ENCODE data around the gene GALNT7. TPM values are rescaled to one million over a fixed set of nuclear protein-coding genes. Genes with fewer than 3 reads are reported as not detected.
A peak's percentile ranks its signal among the peaks of the same experiment; 100 is the strongest.

The GALNT7 gene
- polyA plus RNA-seq, 1 donor from 2014 or later, result 15.0 TPM

DNA sequence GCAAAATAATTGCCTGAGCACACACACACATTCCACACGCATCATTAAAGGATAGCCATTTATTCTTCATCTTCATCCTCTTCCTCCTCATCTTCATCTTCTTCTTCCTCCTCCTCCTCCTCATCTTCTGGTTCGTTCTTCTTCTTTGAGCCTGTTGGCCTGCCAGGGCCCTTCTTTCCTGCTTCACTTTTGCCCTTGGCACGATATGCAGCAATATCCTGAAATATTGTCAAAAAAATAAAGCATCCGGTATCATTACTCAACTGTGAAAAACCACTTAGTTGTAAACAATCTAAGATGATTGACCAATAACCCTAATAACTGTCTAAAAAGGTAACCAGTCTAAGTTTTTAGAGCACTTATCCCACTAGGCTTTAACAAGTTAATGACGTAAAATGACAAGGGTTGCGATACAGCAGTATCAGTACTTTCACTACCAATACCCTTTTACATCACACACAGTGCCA is 163.4 kb downstream of the GALNT7 start:
- Histone ChIP-seq H3K36me3 (ENCODE audit: insufficient read depth, low read length) (peaks cover 6% of the 10 kb centered on the region), H4K20me1 (ENCODE audit: insufficient read depth) (no peaks in the 10 kb centered on the region), H3F3A (ENCODE audit: insufficient read depth, low read length, poor library complexity, severe bottlenecking) (peaks cover 10% of the 10 kb centered on the region), H3K79me2 (replicated peaks; ENCODE audit: insufficient read depth, low read length) (peaks cover 31% of the 10 kb centered on the region), H3K9ac (ENCODE audit: low read length) (no peak overlapping the region), H3K27ac (ENCODE audit: low read length) (no peak overlapping the region), H3K27me3 (ENCODE audit: insufficient read depth, low read depth, low read length) (no peaks in the 10 kb centered on the region), H3K4me3 (ENCODE audit: low read length) (peak overlapping the region; percentile 93), H3K9me2 (ENCODE audit: insufficient read depth, low read length) (no peaks in the 10 kb centered on the region), H2AFZ (ENCODE audit: low read depth, low read length) (no peak overlapping the region), H3K4me2 (ENCODE audit: low read length) (peak overlapping the region; percentile 84), H3K9me3 (ENCODE audit: low read length) (no peaks in the 10 kb centered on the region)
- TF ChIP-seq POLR2AphosphoS5 (IDR thresholded peaks at IDR 0.05) (no peak), MXI1 (conservative IDR thresholded peaks at IDR 0.05; ENCODE audit: poor library complexity, severe bottlenecking) (no peak), EZH2 (IDR thresholded peaks at IDR 0.05; ENCODE audit: borderline replicate concordance, insufficient read depth, low read length, poor library complexity, severe bottlenecking) (no peak), SMC3 (conservative IDR thresholded peaks at IDR 0.05; ENCODE audit: poor library complexity) (no peak), TAF1 (IDR thresholded peaks at IDR 0.05; ENCODE audit: low read depth) (no peak), RAD21 (conservative IDR thresholded peaks at IDR 0.05) (no peak), EP300 (conservative IDR thresholded peaks at IDR 0.05; ENCODE audit: poor library complexity, severe bottlenecking) (no peak)
- TF ChIP-seq, protein P1, sequence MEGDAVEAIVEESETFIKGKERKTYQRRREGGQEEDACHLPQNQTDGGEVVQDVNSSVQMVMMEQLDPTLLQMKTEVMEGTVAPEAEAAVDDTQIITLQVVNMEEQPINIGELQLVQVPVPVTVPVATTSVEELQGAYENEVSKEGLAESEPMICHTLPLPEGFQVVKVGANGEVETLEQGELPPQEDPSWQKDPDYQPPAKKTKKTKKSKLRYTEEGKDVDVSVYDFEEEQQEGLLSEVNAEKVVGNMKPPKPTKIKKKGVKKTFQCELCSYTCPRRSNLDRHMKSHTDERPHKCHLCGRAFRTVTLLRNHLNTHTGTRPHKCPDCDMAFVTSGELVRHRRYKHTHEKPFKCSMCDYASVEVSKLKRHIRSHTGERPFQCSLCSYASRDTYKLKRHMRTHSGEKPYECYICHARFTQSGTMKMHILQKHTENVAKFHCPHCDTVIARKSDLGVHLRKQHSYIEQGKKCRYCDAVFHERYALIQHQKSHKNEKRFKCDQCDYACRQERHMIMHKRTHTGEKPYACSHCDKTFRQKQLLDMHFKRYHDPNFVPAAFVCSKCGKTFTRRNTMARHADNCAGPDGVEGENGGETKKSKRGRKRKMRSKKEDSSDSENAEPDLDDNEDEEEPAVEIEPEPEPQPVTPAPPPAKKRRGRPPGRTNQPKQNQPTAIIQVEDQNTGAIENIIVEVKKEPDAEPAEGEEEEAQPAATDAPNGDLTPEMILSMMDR (IDR thresholded peaks at IDR 0.05; ENCODE audit: poor library complexity, severe bottlenecking), result no peak
- TF ChIP-seq, protein P2, sequence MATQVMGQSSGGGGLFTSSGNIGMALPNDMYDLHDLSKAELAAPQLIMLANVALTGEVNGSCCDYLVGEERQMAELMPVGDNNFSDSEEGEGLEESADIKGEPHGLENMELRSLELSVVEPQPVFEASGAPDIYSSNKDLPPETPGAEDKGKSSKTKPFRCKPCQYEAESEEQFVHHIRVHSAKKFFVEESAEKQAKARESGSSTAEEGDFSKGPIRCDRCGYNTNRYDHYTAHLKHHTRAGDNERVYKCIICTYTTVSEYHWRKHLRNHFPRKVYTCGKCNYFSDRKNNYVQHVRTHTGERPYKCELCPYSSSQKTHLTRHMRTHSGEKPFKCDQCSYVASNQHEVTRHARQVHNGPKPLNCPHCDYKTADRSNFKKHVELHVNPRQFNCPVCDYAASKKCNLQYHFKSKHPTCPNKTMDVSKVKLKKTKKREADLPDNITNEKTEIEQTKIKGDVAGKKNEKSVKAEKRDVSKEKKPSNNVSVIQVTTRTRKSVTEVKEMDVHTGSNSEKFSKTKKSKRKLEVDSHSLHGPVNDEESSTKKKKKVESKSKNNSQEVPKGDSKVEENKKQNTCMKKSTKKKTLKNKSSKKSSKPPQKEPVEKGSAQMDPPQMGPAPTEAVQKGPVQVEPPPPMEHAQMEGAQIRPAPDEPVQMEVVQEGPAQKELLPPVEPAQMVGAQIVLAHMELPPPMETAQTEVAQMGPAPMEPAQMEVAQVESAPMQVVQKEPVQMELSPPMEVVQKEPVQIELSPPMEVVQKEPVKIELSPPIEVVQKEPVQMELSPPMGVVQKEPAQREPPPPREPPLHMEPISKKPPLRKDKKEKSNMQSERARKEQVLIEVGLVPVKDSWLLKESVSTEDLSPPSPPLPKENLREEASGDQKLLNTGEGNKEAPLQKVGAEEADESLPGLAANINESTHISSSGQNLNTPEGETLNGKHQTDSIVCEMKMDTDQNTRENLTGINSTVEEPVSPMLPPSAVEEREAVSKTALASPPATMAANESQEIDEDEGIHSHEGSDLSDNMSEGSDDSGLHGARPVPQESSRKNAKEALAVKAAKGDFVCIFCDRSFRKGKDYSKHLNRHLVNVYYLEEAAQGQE (IDR thresholded peaks at IDR 0.05; ENCODE audit: borderline replicate concordance), result no peak

DNA sequence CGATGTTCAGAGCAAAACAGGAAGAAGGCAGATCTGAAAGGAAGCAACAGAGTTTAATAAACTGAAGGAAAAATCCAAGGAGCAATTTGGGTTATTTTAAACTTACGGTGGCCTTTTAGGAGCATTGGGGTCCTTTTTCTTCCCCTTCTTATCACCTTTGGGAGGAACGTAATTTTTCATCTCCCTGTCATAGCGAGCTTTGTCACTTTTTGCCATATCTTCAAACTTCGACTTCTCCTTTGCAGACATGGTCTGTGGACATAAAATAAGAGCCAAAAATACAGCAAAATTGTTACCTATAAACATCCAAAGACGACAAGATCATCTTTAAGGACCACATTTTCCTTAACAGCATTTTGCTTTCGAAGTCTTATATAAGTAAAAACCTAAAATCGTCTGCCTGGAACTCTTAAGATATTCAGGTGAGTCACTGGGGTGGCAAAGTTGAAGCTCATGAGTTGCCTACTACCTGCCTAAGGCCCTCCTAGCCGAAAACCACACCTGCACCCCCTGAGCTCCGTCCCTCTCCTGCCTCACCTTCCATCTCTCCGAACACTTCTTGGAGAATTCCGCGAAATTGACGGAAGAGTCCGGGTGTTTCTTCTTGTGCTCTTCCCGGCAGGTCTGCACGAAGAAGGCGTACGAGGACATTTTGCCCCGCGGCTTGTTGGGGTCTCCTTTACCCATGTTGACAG is 164.5 kb downstream of the GALNT7 start:
- Histone ChIP-seq H3K79me2 (replicated peaks; ENCODE audit: insufficient read depth, low read length) (peaks cover 31% of the 10 kb centered on the region), H3K27ac (ENCODE audit: low read length) (no peak overlapping the region)

More for the DNA sequence above, 164.5 kb downstream of the GALNT7 start:
- no peaks in the 10 kb centered on the region for H3K9me2 ChIP-seq (ENCODE audit: insufficient read depth, low read length)
- H3K9me3 ChIP-seq (ENCODE audit: low read length), result no peaks in the 10 kb centered on the region
- H3K36me3 ChIP-seq (ENCODE audit: insufficient read depth, low read length), result peaks cover 6% of the 10 kb centered on the region
- H2AFZ ChIP-seq (ENCODE audit: low read depth, low read length), result no peak overlapping the region
- TF ChIP-seq, protein P1 (IDR thresholded peaks at IDR 0.05; ENCODE audit: poor library complexity, severe bottlenecking), result no peak
- TF ChIP-seq RAD21 (conservative IDR thresholded peaks at IDR 0.05), result no peak
- TF ChIP-seq, protein P2 (IDR thresholded peaks at IDR 0.05; ENCODE audit: borderline replicate concordance), result no peak
- TF ChIP-seq MXI1 (conservative IDR thresholded peaks at IDR 0.05; ENCODE audit: poor library complexity, severe bottlenecking), result no peak
- TF ChIP-seq TAF1 (IDR thresholded peaks at IDR 0.05; ENCODE audit: low read depth), result no peak
- no peak for TF ChIP-seq SMC3 (conservative IDR thresholded peaks at IDR 0.05; ENCODE audit: poor library complexity)
- TF ChIP-seq POLR2AphosphoS5 (IDR thresholded peaks at IDR 0.05), result no peak
- TF ChIP-seq EP300 (conservative IDR thresholded peaks at IDR 0.05; ENCODE audit: poor library complexity, severe bottlenecking), result no peak
- TF ChIP-seq EZH2 (IDR thresholded peaks at IDR 0.05; ENCODE audit: borderline replicate concordance, insufficient read depth, low read length, poor library complexity, severe bottlenecking), result no peak
- peak overlapping the region; percentile 93 for H3K9ac ChIP-seq (ENCODE audit: low read length)
- no peaks in the 10 kb centered on the region for H3K27me3 ChIP-seq (ENCODE audit: insufficient read depth, low read depth, low read length)
- H4K20me1 ChIP-seq (ENCODE audit: insufficient read depth), result no peaks in the 10 kb centered on the region
- peak overlapping the region; percentile 84 for H3K4me2 ChIP-seq (ENCODE audit: low read length)
- H3K4me3 ChIP-seq (ENCODE audit: low read length), result peak overlapping the region; percentile 93
- H3F3A ChIP-seq (ENCODE audit: insufficient read depth, low read length, poor library complexity, severe bottlenecking), result peaks cover 10% of the 10 kb centered on the region

All from neural cell (in vitro differentiated cells).